Measurements from ENCODE around the gene BZW2.

Gene BZW2

GRCh38 chr7:16738011-16738688, 92.2 kb downstream of the BZW2 start:
- H3K36me3 ChIP-seq (replicated peaks), result no peaks in the 10 kb centered on the region
- no peak for TF ChIP-seq CTCF (IDR thresholded peaks at IDR 0.05; ENCODE audit: low read depth, low read length, missing control alignments)

GRCh38 chr7:16739863-16740622, 94.1 kb downstream of the BZW2 start:
- DNase-seq, result peak; percentile 96
- H3K36me3 ChIP-seq (replicated peaks), result no peaks in the 10 kb centered on the region
- H3K4me3 ChIP-seq (ENCODE audit: low read depth, low read length), result no peak overlapping the region
- no peak for TF ChIP-seq CTCF (IDR thresholded peaks at IDR 0.05; ENCODE audit: low read depth, low read length, missing control alignments)
- peak overlapping the region; percentile 53 for H3K27ac ChIP-seq
- no peaks in the 10 kb centered on the region for H3K27me3 ChIP-seq (replicated peaks)
- in situ Hi-C loops (cut with HindIII; ENCODE audit: low pct_ligation_motif_present, low sequenced_read_pairs), result no loop called here

More at GRCh38 chr7:16738011-16738688, 92.2 kb downstream of the BZW2 start:
- DNase-seq, result no peak
- Histone ChIP-seq H3K27me3 (replicated peaks) (no peaks in the 10 kb centered on the region), H3K4me3 (ENCODE audit: low read depth, low read length) (no peak overlapping the region), H3K27ac (no peak overlapping the region)
- in situ Hi-C loops (cut with HindIII; ENCODE audit: low pct_ligation_motif_present, low sequenced_read_pairs), result no loop called here

- no peak for TF ChIP-seq CTCF (IDR thresholded peaks at IDR 0.05; ENCODE audit: low read depth, low read length, missing control alignments)
- in situ Hi-C loops (cut with HindIII; ENCODE audit: low pct_ligation_motif_present, low sequenced_read_pairs), result no loop called here
Measured at GRCh38 chr7:16740623-16740953, 94.6 kb downstream of the BZW2 start.

GRCh38 chr7:16740996-16741395, 95.0 kb downstream of the BZW2 start:
- H3K36me3 ChIP-seq (replicated peaks), result no peaks in the 10 kb centered on the region
- no peak for TF ChIP-seq CTCF (IDR thresholded peaks at IDR 0.05; ENCODE audit: low read depth, low read length, missing control alignments)
- in situ Hi-C loops (cut with HindIII; ENCODE audit: low pct_ligation_motif_present, low sequenced_read_pairs), result no loop called here
- no peak for DNase-seq
- peak overlapping the region; percentile 53 for H3K27ac ChIP-seq
- H3K27me3 ChIP-seq (replicated peaks), result no peaks in the 10 kb centered on the region
- H3K4me3 ChIP-seq (ENCODE audit: low read depth, low read length), result no peak overlapping the region

More at GRCh38 chr7:16740623-16740953, 94.6 kb downstream of the BZW2 start:
- H3K27me3 ChIP-seq (replicated peaks), result no peaks in the 10 kb centered on the region
- H3K27ac ChIP-seq, result peak overlapping the region; percentile 53
- no peak overlapping the region for H3K4me3 ChIP-seq (ENCODE audit: low read depth, low read length)
- DNase-seq, result no peak
- no peaks in the 10 kb centered on the region for H3K36me3 ChIP-seq (replicated peaks)

- no peak overlapping the region for H3K27ac ChIP-seq
- no peaks in the 10 kb centered on the region for H3K27me3 ChIP-seq (replicated peaks)
- in situ Hi-C loops (cut with HindIII; ENCODE audit: low pct_ligation_motif_present, low sequenced_read_pairs), result no loop called here
- no peak for DNase-seq
- H3K36me3 ChIP-seq (replicated peaks), result no peaks in the 10 kb centered on the region
- no peak overlapping the region for H3K4me3 ChIP-seq (ENCODE audit: low read depth, low read length)
- TF ChIP-seq CTCF (IDR thresholded peaks at IDR 0.05; ENCODE audit: low read depth, low read length, missing control alignments), result no peak
Measured at GRCh38 chr7:16741676-16742075, 95.7 kb downstream of the BZW2 start.
